Activated T-helper 2 cell treated with anti-CD3 and anti-CD28 coated beads, Interferon-gamma antibody, Interleukin-2, Interleukin-4, amounts not matched to agents 10 μg/mL and 5 μg/mL and 100 μg/mL, durations not matched to agents 14 hours and 24 hours and 36 hours (primary cell): ENCODE measurements around the gene CBX5. TPM values are rescaled to one million over a fixed set of nuclear protein-coding genes. Genes with fewer than 3 reads are reported as not detected.

ENCODE experiments used
- DNase-seq: peaks from one replicate; pipeline ENCODE4 v3.0.0; 2021; ENCODE audit warnings: low spot score
- H3K27ac Mint-ChIP-seq: one replicate; pipeline ENCODE4 v1.8.0; 2021; ENCODE audit warnings: mixed read lengths
- H3K27me3 Mint-ChIP-seq: one replicate; pipeline ENCODE4 v1.8.0; 2021; ENCODE audit warnings: low read depth, mixed read lengths
- H3K36me3 Mint-ChIP-seq: one replicate; pipeline ENCODE4 v1.8.0; 2021; ENCODE audit warnings: low read depth, mixed read lengths
- H3K4me1 Mint-ChIP-seq: one replicate; pipeline ENCODE4 v1.8.0; 2021; ENCODE audit warnings: low read depth, mixed read lengths
- H3K4me3 Mint-ChIP-seq: one replicate; pipeline ENCODE4 v1.8.0; 2021; ENCODE audit warnings: low read depth, mild to moderate bottlenecking, moderate library complexity, mixed read lengths
- H3K9me3 Mint-ChIP-seq: one replicate; pipeline ENCODE4 v1.8.0; 2021; ENCODE audit warnings: mixed read lengths
- intact Hi-C: fragments of 100-400 bp; cut with micrococcal nuclease; formaldehyde crosslinking; loops from one replicate; pipeline ENCODE4 v1.15.1; 2023
- total RNA-seq: library from RNA; stranded (reverse); gene quantifications from 2 replicates; pipeline ENCODE4 v1.2.3, GENCODE V29; 2022

Gene CBX5
- total RNA-seq, 1 donor from 2014 or later = 98.1 TPM

DNA sequence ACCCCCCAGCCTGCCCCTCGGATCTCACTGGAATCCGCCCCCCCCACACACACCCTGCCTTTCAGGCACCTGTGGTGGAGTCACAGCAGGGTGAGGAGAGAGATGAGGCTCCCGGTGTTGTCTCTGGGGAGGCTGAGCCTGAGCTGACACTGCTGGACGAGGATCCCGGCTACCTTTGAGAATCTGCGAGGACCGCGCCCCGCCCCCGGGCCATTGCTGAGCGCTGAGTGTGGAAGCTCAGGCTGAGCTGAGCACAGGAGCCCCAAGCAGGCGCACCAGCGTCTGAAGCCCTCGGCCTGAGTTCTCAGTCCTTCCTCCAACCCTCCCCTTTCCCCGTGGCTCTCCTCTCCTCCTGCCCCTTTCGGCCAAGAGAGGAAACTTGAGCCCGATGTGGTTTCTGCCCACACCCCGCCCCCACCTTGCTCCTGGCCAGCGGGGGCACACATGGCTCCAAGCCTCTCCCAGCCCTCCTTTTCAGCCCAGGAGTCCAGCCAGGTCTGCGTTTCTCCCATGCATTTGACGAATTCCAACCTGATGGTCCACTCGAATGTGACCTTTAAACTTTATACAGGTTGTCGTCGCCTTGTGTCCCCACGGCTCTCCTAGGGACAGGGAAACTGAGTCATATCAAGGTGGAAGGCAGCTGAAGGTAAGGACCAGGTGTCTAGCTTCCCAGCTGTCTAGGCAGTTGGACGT lies 21.0 kb upstream of the CBX5 start, which contains the start of gene NFE2:
Gene NFE2, minus strand, starts transcription at position 284 of the 696 bp plus-strand sequence. CDS start 5,767 bp downstream, outside the sequence.
- H3K9me3 Mint-ChIP-seq = no peaks in the 10 kb centered on the region
- H3K27ac Mint-ChIP-seq = no peak within 1 kb of the TSS
- H3K4me1 Mint-ChIP-seq = peaks cover 18% of the 10 kb centered on the region
- intact Hi-C loops = no loop called here
- peaks cover 67% of the 10 kb centered on the region for H3K27me3 Mint-ChIP-seq
- no peak within 1 kb of the TSS for H3K4me3 Mint-ChIP-seq
- no peak for DNase-seq
- H3K36me3 Mint-ChIP-seq = no peaks in the 10 kb centered on the region

- intact Hi-C loops = no loop called here
- Mint-ChIP-seq H3K4me3 (no peak overlapping the region), H3K27ac (no peak overlapping the region), H3K9me3 (no peaks in the 10 kb centered on the region), H3K36me3 (no peaks in the 10 kb centered on the region), H3K27me3 (peaks cover 67% of the 10 kb centered on the region), H3K4me1 (peaks cover 18% of the 10 kb centered on the region)
- DNase-seq = no peak
These were observed 20.4 kb upstream of the CBX5 start for GRCh38 chr12:54300225-54300731.

- DNase-seq = no peak
- H3K9me3 Mint-ChIP-seq = no peaks in the 10 kb centered on the region
- peaks cover 66% of the 10 kb centered on the region for H3K27me3 Mint-ChIP-seq
- no peak overlapping the region for H3K27ac Mint-ChIP-seq
- no peak overlapping the region for H3K4me3 Mint-ChIP-seq
- no peaks in the 10 kb centered on the region for H3K36me3 Mint-ChIP-seq
- intact Hi-C loops = no loop called here
- peaks cover 17% of the 10 kb centered on the region for H3K4me1 Mint-ChIP-seq
These were observed 19.7 kb upstream of the CBX5 start for GRCh38 chr12:54299515-54300224.

GRCh38 chr12:54298904-54299303 lies 19.0 kb upstream of the CBX5 start:
- Mint-ChIP-seq H3K4me3 (no peak overlapping the region), H3K36me3 (no peaks in the 10 kb centered on the region), H3K27ac (no peak overlapping the region), H3K4me1 (peaks cover 10% of the 10 kb centered on the region), H3K9me3 (no peaks in the 10 kb centered on the region), H3K27me3 (peaks cover 60% of the 10 kb centered on the region)
- DNase-seq = no peak
- intact Hi-C loops = no loop called here

DNA sequence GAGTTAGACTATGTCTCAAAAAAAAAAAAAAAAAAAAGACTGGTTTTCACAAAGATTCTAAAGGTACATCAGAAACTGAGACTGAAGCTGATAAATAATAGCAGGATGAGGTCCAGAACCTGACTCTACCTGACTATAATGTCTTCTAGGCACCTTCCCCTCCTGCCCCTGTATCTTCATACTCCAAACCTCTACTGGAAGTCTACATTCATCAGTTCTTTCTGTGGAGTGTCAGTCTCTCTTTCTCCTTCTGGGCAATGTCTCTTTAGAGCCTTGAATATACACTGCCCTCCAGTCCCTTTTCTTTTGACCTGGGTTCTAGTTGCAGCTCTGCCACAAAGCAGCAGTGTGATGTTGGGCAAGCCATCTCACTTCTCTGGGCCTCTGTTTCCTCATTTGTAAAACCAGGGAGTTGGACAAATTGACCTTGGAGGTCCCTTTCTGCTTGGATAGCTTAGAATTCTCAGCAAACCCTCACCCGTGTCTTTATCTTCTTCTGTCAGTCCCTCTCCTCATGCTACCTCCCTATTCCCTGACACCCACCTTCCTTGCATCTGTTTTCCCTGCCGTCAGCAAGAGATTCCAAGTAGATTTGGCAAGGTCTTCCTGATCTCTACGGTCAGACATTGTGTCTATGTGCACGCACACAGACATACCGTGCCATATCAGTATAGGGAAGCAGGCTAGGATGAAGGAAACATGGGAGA lies 16.6 kb upstream of the CBX5 start:
- no peak overlapping the region for H3K27ac Mint-ChIP-seq
- H3K9me3 Mint-ChIP-seq = no peaks in the 10 kb centered on the region
- no peaks in the 10 kb centered on the region for H3K36me3 Mint-ChIP-seq
- peaks cover 40% of the 10 kb centered on the region for H3K27me3 Mint-ChIP-seq
- intact Hi-C loops = no loop called here
- peaks cover 7% of the 10 kb centered on the region for H3K4me1 Mint-ChIP-seq
- DNase-seq = no peak
- H3K4me3 Mint-ChIP-seq = no peak overlapping the region

DNA sequence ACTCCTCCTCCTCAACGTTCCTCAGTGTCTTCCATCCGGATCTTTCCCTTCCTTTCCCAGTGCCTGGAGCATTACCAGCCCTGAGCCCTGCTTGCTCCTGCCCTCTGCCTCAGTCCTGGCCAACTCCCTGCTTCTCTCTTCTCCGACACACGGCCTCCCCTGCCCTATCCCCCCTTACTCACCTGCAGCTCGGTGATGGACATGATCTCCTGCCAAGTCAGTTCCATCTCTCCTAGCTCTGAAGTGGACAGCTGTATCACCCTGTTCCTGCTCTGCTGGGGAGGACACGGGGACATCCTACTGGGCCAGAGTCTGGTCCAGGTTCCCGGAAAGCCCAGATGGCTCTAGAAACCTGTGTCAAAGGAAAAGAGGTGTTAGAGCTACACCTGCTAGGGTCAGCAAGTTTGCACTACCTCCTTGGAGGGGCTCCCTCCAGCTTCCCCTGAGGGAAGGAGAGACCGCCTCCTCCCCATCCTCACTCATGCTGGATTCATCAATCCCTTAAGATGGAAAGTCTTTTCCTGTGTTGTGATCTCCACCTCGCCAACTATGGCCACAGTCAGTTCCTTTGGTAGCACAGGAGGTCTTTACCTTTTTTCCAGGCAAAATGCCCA lies 15.1 kb upstream of the CBX5 start:
- Mint-ChIP-seq H3K27me3 (peaks cover 25% of the 10 kb centered on the region), H3K9me3 (no peaks in the 10 kb centered on the region), H3K4me3 (no peak overlapping the region), H3K4me1 (peaks cover 4% of the 10 kb centered on the region), H3K27ac (no peak overlapping the region), H3K36me3 (no peaks in the 10 kb centered on the region)
- intact Hi-C loops = loop anchor here (1.0 to 5.0 kb wide), 4 partner anchors 30 to 73 kb away; partner anchors contain the start of gene COPZ1
- no peak for DNase-seq

GRCh38 chr12:54294152-54294952 lies 14.4 kb upstream of the CBX5 start:
- intact Hi-C loops = loop anchor here (1.0 to 5.0 kb wide), 4 partner anchors 30 to 74 kb away; partner anchors contain the start of gene COPZ1
- Mint-ChIP-seq H3K27me3 (peaks cover 18% of the 10 kb centered on the region), H3K4me3 (no peak overlapping the region), H3K36me3 (no peaks in the 10 kb centered on the region), H3K9me3 (no peaks in the 10 kb centered on the region), H3K4me1 (peaks cover 4% of the 10 kb centered on the region), H3K27ac (no peak overlapping the region)
- peak; percentile 55 for DNase-seq

DNA sequence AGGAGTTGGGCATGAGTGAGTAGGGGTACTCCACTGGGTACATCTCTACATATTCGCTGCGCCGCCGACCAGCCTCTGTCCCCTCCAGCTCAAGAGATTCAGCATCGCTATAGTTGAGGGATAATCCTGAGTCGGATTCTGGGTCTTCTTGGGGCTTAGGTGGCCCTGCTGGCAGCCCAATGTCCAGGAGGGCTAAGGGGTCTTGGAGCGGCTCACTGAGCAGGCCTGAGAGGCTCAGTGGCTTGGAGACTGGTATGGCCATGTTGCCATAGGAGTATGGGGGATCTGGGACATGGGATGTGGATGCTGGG lies 13.0 kb upstream of the CBX5 start:
- Mint-ChIP-seq H3K9me3 (no peaks in the 10 kb centered on the region), H3K36me3 (no peaks in the 10 kb centered on the region), H3K27ac (no peak overlapping the region), H3K4me1 (peaks cover 3% of the 10 kb centered on the region), H3K4me3 (no peak overlapping the region), H3K27me3 (peaks cover 8% of the 10 kb centered on the region)
- no peak for DNase-seq
- intact Hi-C loops = loop anchor here (5.0 kb wide), 1 partner anchor 44 kb away; no protein-coding TSS in a partner anchor

- Mint-ChIP-seq H3K4me1 (no peaks in the 10 kb centered on the region), H3K27ac (no peak overlapping the region), H3K27me3 (peaks cover 5% of the 10 kb centered on the region), H3K36me3 (no peaks in the 10 kb centered on the region), H3K9me3 (no peaks in the 10 kb centered on the region), H3K4me3 (no peak overlapping the region)
- intact Hi-C loops = loop anchor here (5.0 kb wide), 1 partner anchor 45 kb away; no protein-coding TSS in a partner anchor
- no peak for DNase-seq
These were observed 12.4 kb upstream of the CBX5 start for GRCh38 chr12:54292083-54292930.

DNA sequence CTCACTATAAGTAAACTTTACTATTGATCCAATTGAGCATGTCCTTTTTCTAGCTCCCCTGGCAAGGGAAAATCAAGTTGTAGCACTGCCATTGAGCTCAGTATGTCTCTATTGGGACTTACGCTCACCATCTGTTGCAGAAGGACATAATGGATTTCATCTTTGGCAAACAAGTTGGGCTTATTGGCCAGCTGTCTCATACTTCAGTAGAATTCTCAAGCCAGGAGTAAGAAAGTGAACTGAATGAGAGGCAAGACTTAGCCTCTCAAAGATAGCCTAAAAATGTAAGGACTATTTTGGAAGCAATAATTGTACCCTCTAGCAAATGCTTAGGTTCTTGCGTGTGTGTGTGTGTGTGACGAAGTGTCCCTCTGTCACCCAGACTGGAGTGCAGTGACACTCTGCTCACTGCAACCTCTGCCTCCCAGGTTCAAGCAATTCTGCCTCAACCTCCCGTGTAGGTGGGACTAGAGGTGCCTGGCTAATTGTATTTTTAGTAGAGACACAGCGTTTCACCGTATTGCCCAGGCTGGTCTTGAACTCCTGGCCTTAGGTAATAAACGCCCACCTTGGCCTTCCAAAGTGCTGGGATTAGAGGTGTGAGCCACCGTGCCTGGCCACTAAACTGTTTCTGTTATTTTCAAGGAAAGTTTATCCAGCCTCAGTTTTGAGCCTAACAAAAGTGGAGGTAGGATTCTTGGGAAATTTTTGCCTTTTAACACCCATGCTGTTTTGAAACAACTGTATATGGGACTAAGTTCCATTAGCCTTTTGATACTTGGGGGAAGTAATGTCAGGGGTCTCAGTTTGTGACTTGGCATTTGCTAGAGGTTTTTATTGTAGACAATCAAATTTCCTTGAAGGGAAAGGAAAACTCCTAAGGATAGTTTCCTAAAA lies 7.6 kb upstream of the CBX5 start:
- Mint-ChIP-seq H3K9me3 (no peaks in the 10 kb centered on the region), H3K27me3 (no peaks in the 10 kb centered on the region), H3K36me3 (no peaks in the 10 kb centered on the region), H3K4me3 (no peak overlapping the region), H3K27ac (no peak overlapping the region), H3K4me1 (peaks cover 32% of the 10 kb centered on the region)
- DNase-seq = no peak
- intact Hi-C loops = no loop called here
